SK-N-MC (cell line): ENCODE results near the gene AFF4.

Source experiments
- EZH2 ChIP-seq: fragments of 200-600 bp; sonication (generic); IDR thresholded peaks from one replicate; pipeline ENCODE4 v1.6.1; 2017; ENCODE audit warnings: antibody characterized with exemption
- FOXP2 ChIP-seq: optimal IDR thresholded peaks from 2 replicates; pipeline ENCODE3; 2011; ENCODE audit warnings: mild to moderate bottlenecking, moderate library complexity; ENCODE audit not compliant: insufficient read depth; ENCODE audit errors: extremely low read length, control extremely low read depth
- POLR2AphosphoS5 ChIP-seq: IDR thresholded peaks from 2 replicates; pipeline ENCODE4 v1.6.1; 2012; ENCODE audit warnings: mild to moderate bottlenecking, low read depth, low read length, borderline replicate concordance

- TF ChIP-seq POLR2AphosphoS5 (no peak), EZH2 (no peak), FOXP2 (no peak)
These were observed 126.6 kb downstream of the AFF4 start for GRCh38 chr5:132836852-132837251.
